NCI-H82 treated with DMSO at 0.1 percent for 48 hours (cell line): ENCODE results near the gene CDH15.

Experiments used
- DNase-seq: peaks from one replicate; lab custom pipeline; 2025; ENCODE audit not compliant: unreplicated experiment; lab: John Stamatoyannopoulos, UW

CDH15 gene

GRCh38 chr16:89171216-89172170, at the start of gene CDH15:
CDH15 (plus strand) TSS chr16:89171748; CDS start chr16:89171832, 84 bp downstream.
- DNase-seq = peak; percentile 84

GRCh38 chr16:89122322-89122851, 49.2 kb upstream of the CDH15 start:
- no peak for DNase-seq

GRCh38 chr16:89123001-89123830, 48.3 kb upstream of the CDH15 start:
- no peak for DNase-seq

- no peak for DNase-seq
Observed at GRCh38 chr16:89123831-89124100, 47.8 kb upstream of the CDH15 start.

GRCh38 chr16:89129378-89129777, 42.2 kb upstream of the CDH15 start:
- no peak for DNase-seq

- DNase-seq = no peak
Observed at GRCh38 chr16:89130448-89130847, 41.1 kb upstream of the CDH15 start.

- no peak for DNase-seq
Observed at GRCh38 chr16:89131783-89132182, 39.8 kb upstream of the CDH15 start.

GRCh38 chr16:89132194-89133005, 39.1 kb upstream of the CDH15 start:
- DNase-seq = no peak

GRCh38 chr16:89133457-89134127, 38.0 kb upstream of the CDH15 start:
- DNase-seq = no peak

GRCh38 chr16:89134269-89134668, 37.3 kb upstream of the CDH15 start:
- no peak for DNase-seq

GRCh38 chr16:89135166-89135565, 36.4 kb upstream of the CDH15 start:
- no peak for DNase-seq

GRCh38 chr16:89135971-89136765, 35.4 kb upstream of the CDH15 start:
- no peak for DNase-seq

GRCh38 chr16:89136931-89137330, 34.6 kb upstream of the CDH15 start:
- DNase-seq = no peak

- DNase-seq = no peak
Observed at GRCh38 chr16:89137666-89138512, 33.7 kb upstream of the CDH15 start.

- no peak for DNase-seq
Observed at GRCh38 chr16:89138513-89138795, 33.1 kb upstream of the CDH15 start.

GRCh38 chr16:89138843-89139520, 32.6 kb upstream of the CDH15 start:
- no peak for DNase-seq

- DNase-seq = no peak
Observed at GRCh38 chr16:89139907-89140361, 31.6 kb upstream of the CDH15 start.

GRCh38 chr16:89140401-89140800, 31.1 kb upstream of the CDH15 start:
- DNase-seq = no peak
